ENCODE measurements around the gene HNRNPF.
"Not testable (repeated sequence)": the region's sequence is repeated elsewhere in the genome, so short reads cannot be mapped to it uniquely, and the experiment has no call there.

HNRNPF gene

GRCh38 chr10:43408710-43409384 is at the start of gene HNRNPF:
Gene HNRNPF (minus strand): TSS chr10:43409186. CDS start chr10:43387884, 21,302 bp downstream.
- no peak for DNase-seq

- no peak for DNase-seq
Observed at GRCh38 chr10:43458227-43458626, 49.2 kb upstream of the HNRNPF start.

GRCh38 chr10:43456561-43456960 is 47.6 kb upstream of the HNRNPF start:
- DNase-seq, result not testable (repeated sequence)

GRCh38 chr10:43454025-43454424 is 45.0 kb upstream of the HNRNPF start:
- DNase-seq, result not testable (repeated sequence)

- no peak for DNase-seq
Observed at GRCh38 chr10:43453266-43453831, 44.4 kb upstream of the HNRNPF start.

- DNase-seq, result no peak
Observed at GRCh38 chr10:43452356-43452914, 43.4 kb upstream of the HNRNPF start.

- DNase-seq, result no peak
Observed at GRCh38 chr10:43448742-43449141, 39.8 kb upstream of the HNRNPF start.

- DNase-seq, result not testable (repeated sequence)
Observed at GRCh38 chr10:43446219-43447017, 37.4 kb upstream of the HNRNPF start.

GRCh38 chr10:43444897-43445466 is 36.0 kb upstream of the HNRNPF start:
- no peak for DNase-seq

GRCh38 chr10:43444323-43444722 is 35.3 kb upstream of the HNRNPF start:
- DNase-seq, result no peak

GRCh38 chr10:43440463-43441134 is 31.6 kb upstream of the HNRNPF start:
- DNase-seq, result no peak

GRCh38 chr10:43437141-43437870 is 28.3 kb upstream of the HNRNPF start:
- no peak for DNase-seq

GRCh38 chr10:43436291-43437140 is 27.5 kb upstream of the HNRNPF start, which contains the start of gene ZNF487:
Gene ZNF487 (plus strand): TSS chr10:43437111. CDS start chr10:43475814, 38,703 bp downstream.
- DNase-seq, result no peak

GRCh38 chr10:43430926-43431663 is 22.1 kb upstream of the HNRNPF start:
- no peak for DNase-seq

- no peak for DNase-seq
Observed at GRCh38 chr10:43427166-43427825, 18.3 kb upstream of the HNRNPF start.

- not testable (repeated sequence) for DNase-seq
Observed at GRCh38 chr10:43426476-43426875, 17.5 kb upstream of the HNRNPF start.

- no peak for DNase-seq
Observed at GRCh38 chr10:43424416-43424815, 15.4 kb upstream of the HNRNPF start.

GRCh38 chr10:43421944-43422343 is 13.0 kb upstream of the HNRNPF start:
- DNase-seq, result not testable (repeated sequence)

- no peak for DNase-seq
Observed at GRCh38 chr10:43421519-43421918, 12.5 kb upstream of the HNRNPF start.

GRCh38 chr10:43421201-43421507 is 12.2 kb upstream of the HNRNPF start:
- DNase-seq, result no peak
